GM04504 (cell line): Measurements from ENCODE around the gene UFC1.
A peak's percentile ranks its signal among the peaks of the same experiment; 100 is the strongest.

Experiments
- DNase-seq: peaks from one replicate; pipeline ENCODE4 v3.0.0-alpha.2; 2012; ENCODE audit warnings: low read depth

The UFC1 gene

GRCh38 chr1:161171191-161171590 lies 17.4 kb downstream of the UFC1 start:
- DNase-seq = no peak

GRCh38 chr1:161171696-161172095 lies 17.9 kb downstream of the UFC1 start:
- no peak for DNase-seq

- DNase-seq = no peak
These were observed 18.6 kb downstream of the UFC1 start for GRCh38 chr1:161172349-161172748.

- peak; percentile 74 for DNase-seq
These were observed 19.1 kb downstream of the UFC1 start for GRCh38 chr1:161172776-161173376.

- no peak for DNase-seq
These were observed 19.9 kb downstream of the UFC1 start for GRCh38 chr1:161173711-161174110.

- DNase-seq = no peak
These were observed 21.1 kb downstream of the UFC1 start for GRCh38 chr1:161174911-161175310.

GRCh38 chr1:161175771-161176453 lies 22.1 kb downstream of the UFC1 start:
- DNase-seq = no peak

GRCh38 chr1:161176468-161177111 lies 22.8 kb downstream of the UFC1 start:
- DNase-seq = no peak

GRCh38 chr1:161177112-161177935 lies 23.5 kb downstream of the UFC1 start, which contains the start of gene B4GALT3:
TSS of gene B4GALT3 (minus strand) at chr1:161177507. CDS start at chr1:161176060, 1,447 bp downstream.
- no peak for DNase-seq

GRCh38 chr1:161177936-161178244 lies 24.1 kb downstream of the UFC1 start:
- DNase-seq = no peak

- no peak for DNase-seq
These were observed 25.9 kb downstream of the UFC1 start for GRCh38 chr1:161179698-161180097.

GRCh38 chr1:161180639-161181038 lies 26.9 kb downstream of the UFC1 start:
- DNase-seq = no peak

GRCh38 chr1:161182214-161182613 lies 28.4 kb downstream of the UFC1 start:
- no peak for DNase-seq

GRCh38 chr1:161185282-161185682 lies 31.5 kb downstream of the UFC1 start:
- DNase-seq = peak; percentile 72

GRCh38 chr1:161185732-161186311 lies 32.0 kb downstream of the UFC1 start:
- DNase-seq = no peak

GRCh38 chr1:161187311-161187710 lies 33.5 kb downstream of the UFC1 start:
- no peak for DNase-seq

- no peak for DNase-seq
These were observed 34.6 kb downstream of the UFC1 start for GRCh38 chr1:161188381-161188780.

- DNase-seq = no peak
These were observed 35.3 kb downstream of the UFC1 start for GRCh38 chr1:161189036-161189435.

- DNase-seq = no peak
These were observed 37.3 kb downstream of the UFC1 start for GRCh38 chr1:161190962-161191521.

- DNase-seq = no peak
These were observed 38.2 kb downstream of the UFC1 start for GRCh38 chr1:161191971-161192370.

- DNase-seq = no peak
These were observed 39.0 kb downstream of the UFC1 start for GRCh38 chr1:161192476-161193465.
